HPDE6-E6E7 (cell line): ENCODE results near the gene POU2F2.

Experiments
- DNase-seq: peaks from one replicate; pipeline ENCODE4 v3.0.0; 2011; ENCODE audit warnings: missing footprints; ENCODE audit errors: extremely low spot score

Gene POU2F2

GRCh38 chr19:42125536-42125935 is 6.7 kb downstream of the POU2F2 start:
- no peak for DNase-seq

GRCh38 chr19:42124386-42124901 is 7.8 kb downstream of the POU2F2 start:
- DNase-seq: no peak

DNA sequence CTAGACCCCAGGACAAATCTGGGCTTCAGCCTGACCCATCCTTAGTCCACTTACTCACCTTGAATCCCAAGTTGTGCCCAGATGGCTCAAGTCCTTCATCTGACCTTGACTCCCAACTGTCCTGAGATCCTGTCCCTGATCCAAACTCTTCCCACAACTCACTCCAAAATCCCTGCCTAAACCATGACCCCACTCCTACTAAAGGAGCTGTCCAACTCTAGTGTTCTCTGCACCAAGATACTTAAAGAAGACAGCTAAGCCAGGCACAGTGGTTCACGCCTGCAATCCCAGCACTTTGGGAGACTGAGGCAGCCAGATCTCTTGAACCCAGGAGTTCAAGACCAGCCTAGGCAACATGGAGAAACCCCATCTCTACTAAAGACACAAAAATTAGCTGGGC is 8.5 kb downstream of the POU2F2 start:
- DNase-seq: no peak

DNA sequence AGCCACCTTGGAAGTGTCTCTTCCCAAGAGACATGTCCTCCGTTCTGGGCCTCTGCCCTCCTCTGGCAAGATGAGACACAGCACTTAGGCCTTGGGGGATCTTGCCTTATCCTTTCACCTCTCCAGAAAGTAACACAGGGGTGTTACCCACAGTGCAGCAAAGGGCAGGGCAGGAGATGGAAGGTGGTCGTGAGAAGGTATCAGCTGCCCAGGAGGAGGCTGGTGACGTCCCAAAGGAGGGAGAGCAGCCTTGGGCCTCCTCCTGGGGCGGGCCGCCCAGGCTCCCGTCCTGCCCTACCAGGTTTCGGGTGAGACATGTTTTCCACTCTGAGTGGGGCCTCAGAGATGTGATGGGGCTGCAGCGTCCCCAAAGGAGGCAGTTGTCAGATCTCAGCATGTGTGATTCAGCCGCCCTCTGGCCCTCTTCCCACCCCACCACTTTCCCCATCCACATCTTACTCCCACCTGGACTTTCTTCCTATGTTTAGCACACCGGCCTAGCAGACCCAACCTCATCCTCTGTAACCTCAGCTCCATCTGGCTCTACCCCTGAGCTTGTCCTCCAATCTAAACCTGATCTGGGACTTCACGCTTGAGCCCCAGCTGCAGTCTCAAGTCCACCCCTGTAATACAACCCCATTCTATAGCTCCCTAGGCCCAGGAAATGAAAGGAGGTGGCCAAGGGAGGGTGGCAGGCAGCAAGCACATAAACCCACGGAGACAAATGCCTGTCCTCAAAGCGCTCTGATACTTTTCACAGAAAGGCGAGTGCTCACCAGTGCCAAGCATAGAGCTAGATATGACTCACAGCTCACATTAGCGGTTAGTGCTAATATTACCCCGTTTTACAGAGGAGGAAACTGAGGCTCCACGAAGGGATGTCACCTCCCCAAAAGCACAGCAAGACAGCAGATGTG is 9.3 kb downstream of the POU2F2 start:
- no peak for DNase-seq

DNA sequence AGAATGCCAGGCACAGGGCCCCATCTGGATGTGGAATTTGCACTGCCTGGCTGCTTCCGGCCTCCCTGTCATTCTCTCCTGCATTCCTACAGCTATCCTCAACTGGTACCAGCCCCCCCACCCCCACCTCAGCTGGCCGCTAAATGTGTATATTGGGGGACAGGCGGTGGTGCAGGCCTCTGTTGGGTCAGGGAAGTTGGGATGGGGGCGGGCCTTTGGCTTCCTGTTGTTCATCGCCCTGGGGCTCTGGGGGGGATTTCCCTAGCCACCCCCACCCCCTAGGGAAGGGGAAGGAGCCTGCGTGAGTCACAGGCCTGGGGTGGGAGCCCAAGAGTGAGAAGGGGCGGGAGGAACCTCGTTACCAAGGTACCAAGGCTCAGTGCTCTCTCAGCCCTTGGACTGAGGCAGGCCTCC is 10.6 kb downstream of the POU2F2 start:
- peak; percentile 78 for DNase-seq

DNA sequence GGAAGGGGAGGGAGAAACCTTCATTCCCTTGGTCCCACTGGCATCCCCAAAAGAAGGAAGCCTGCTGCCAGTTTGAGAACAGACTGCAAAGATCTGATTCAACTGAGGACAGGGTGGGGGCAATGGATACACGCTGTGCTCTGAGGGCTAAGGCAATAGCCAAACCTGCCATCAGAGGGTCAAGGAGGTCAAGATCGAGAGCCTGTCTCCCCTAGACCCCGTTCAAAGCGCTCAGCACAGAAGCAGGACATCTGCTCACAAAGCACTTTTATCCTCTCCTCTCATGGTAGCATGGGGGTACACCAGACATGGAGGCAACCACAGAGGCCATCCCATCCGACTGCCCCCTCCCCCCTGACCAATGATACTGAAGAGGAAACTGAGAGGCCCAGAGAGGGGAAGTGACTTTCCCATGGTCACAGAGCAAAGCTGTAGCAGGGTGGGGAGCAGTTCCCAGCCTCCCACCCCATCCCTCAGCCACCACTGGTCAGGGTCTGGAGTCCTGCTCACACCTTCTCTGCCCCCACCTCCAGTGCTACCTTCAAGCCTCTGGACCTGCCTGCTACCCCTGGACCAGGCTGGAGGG is 11.1 kb downstream of the POU2F2 start:
- DNase-seq: no peak

DNA sequence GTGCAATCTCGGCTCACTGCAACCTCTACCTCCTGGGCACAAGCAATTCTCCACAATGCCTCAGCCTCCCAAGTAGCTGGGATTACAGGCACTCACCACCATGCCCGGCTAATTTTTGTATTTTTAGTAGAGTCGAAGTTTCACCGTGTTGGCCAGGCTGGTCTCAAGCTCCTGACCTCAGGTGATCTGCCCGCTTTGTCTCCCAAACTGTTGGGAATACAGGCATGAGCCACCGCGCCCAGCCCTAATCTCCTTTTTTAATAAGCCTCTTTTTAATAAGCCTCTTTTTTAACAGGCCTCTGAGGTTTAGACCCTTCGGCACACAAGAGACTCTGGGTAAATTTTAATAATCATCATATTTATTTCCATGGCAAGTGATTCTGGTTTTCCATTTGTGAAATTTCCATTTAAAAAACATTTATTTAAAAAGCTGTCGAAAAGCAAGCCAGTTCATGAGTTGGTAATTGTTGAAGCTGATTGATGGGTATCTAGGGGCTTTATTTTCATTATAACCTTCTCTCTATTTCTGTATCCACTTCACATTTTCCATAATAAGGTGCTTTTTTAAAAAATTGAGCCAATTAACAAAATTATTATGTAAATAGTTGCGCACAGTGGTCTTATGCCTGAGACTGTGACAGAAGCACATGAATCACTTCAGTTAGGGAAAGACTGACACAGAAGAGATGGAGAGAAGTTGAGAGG is 11.8 kb downstream of the POU2F2 start:
- DNase-seq: no peak

GRCh38 chr19:42117076-42117475 is 15.2 kb downstream of the POU2F2 start:
- DNase-seq: no peak

- DNase-seq: no peak
Measured at GRCh38 chr19:42116308-42117075, 15.8 kb downstream of the POU2F2 start.

DNA sequence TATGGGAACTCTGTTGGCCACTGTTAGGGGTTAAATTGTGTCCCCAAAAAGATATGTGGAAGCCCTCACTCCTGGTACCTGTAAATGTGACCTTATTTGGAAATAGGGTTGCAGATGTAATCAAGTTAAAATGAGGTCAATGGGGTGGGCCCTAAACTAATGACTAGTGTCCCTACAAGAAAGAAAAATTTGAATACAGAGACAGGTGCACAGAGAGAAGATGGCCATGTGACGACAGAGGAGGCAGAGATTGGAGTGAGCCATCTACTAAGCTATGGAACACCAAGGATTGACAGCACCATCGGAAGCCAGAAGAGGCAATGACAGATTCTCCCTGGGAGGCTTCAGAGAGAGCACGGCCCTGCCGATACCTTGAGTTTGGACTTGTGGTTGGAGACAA is 16.5 kb downstream of the POU2F2 start:
- no peak for DNase-seq

DNA sequence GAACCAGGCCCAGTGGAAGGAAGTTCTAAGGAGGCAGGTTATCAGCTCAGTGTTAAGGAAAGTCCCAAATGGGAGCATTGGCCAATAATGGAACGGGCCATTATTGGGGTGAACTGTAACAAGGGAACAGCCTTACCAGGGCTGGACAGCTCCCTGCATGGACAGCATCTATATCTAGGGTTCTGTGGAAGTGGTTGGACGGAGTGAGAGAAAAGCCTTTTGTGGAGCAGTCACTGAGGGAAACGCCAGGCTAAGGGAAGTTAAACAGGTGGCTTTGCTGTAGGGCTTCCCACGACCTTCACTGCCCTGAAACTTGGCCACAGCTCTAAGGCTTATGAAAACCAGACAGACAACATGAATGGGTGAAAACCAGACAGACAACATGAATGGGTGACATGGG is 17.0 kb downstream of the POU2F2 start:
- no peak for DNase-seq

- DNase-seq: no peak
Measured at GRCh38 chr19:42114412-42114811, 17.8 kb downstream of the POU2F2 start.

- DNase-seq: peak; percentile 95
Measured at GRCh38 chr19:42113641-42114348, 18.5 kb downstream of the POU2F2 start.

DNA sequence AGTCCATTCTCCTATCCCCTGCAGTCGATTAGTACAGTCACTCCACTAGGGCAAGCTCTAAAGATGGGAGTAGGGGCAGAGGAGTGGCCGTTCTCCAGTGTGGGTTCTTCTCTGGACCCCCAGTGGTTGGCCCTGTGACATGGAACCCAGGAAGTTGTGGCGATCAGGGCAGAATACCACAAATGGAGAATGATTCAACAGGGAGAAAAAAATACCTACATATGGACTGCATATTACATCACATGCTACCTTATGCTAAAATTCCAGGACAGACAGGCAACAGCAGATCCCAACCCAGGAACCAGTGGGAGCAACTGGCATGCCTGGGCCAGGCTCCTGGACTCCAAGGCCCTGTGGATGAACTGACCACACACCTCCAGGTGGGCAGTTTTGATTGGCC is 20.4 kb downstream of the POU2F2 start:
- no peak for DNase-seq

DNA sequence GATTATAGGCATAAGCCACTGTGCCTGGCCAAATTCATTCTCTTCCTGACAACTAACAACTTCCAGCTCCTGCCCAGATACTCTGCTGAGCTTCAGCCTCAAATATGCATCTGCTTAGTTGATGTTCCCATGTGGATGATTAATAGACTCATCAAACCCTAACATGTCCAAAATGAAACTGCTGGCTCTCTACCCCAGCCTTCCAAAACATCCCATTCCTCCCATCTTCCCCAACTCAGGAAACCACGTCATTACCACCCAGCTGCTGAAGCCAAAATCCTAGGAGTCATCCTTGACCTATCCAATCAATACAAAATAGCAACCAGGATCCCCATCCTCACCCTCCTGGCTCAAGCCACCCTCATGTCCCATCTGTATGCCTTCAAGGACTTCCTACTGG is 20.9 kb downstream of the POU2F2 start:
- no peak for DNase-seq

DNA sequence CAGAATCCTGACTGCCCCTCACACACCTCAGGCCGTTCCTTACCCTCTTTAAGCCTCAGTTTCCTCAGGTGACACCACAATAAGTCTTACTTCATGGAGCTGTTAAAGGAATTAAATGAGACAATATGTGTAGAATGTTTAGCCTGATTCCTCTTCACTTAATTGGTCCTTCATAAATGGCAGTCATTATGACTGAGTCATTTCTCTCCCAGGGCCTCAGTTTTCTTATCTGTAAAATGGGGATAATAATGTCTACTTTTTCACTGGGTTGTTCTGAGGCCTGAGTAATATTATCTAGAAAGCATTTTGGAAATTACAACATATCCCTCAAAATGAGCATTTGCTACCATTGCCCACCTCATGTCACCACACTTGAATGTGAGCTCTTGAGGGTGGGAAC is 21.6 kb downstream of the POU2F2 start:
- DNase-seq: no peak

DNA sequence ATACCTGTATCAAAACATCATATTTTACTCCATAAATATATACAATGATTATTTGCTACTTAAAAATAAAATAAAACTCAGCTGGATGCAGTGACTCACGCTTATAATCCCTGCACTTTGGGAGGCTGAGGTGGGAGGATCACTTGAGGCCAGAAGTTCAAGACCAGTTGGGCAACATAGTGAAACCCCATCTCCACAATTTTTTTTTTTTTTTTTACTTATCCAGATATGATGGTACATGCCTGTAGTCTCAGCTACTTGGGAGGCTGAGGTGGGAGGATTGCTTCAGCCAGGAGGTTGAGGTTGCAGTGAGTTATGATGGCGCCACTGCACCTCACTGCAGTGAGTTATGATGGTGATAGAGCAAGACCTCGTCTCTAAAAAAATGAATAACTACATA is 22.4 kb downstream of the POU2F2 start:
- DNase-seq: no peak

GRCh38 chr19:42108527-42109389 is 23.5 kb downstream of the POU2F2 start:
- DNase-seq: peak; percentile 79

DNA sequence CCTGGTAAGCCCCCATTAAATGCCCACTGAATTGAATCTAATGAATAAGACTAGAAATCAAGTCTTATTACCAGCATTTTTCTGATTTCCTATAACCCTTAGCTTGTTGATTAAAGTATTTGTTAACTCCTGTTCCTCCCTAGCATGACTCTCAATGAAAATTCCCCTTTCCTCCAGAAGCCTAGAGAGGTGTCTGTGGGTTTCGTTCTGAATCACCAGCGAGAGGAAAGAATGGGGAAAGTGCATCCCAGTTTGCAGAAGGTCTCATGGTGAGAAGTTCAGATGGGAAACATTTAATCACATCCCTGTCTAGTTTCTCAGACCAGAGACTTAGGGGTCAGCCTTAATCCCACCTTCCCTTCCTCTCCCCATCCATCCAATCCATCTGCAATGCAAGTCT is 26.9 kb downstream of the POU2F2 start:
- no peak for DNase-seq

GRCh38 chr19:42102877-42103276 is 29.4 kb downstream of the POU2F2 start:
- no peak for DNase-seq
